Progenitor cell of endocrine pancreas (in vitro differentiated cells): Measurements from ENCODE around the gene LRRC74A. TPM values are rescaled to one million over a fixed set of nuclear protein-coding genes. Genes with fewer than 3 reads are reported as not detected.

Experiments used
- DNase-seq: peaks from one replicate; pipeline ENCODE4 v3.0.0; 2021; ENCODE audit warnings: low spot score; ENCODE audit not compliant: unreplicated experiment
- H3K27ac Mint-ChIP-seq: 2 replicates; pipeline ENCODE4 v1.8.0; 2021; ENCODE audit warnings: mild to moderate bottlenecking, moderate library complexity, mixed read lengths
- H3K27me3 Mint-ChIP-seq: 2 replicates; pipeline ENCODE4 v1.8.0; 2021; ENCODE audit warnings: mixed read lengths
- H3K36me3 Mint-ChIP-seq: 2 replicates; pipeline ENCODE4 v1.8.0; 2022; ENCODE audit warnings: mixed read lengths; ENCODE audit not compliant: insufficient read depth
- H3K4me1 Mint-ChIP-seq: 2 replicates; pipeline ENCODE4 v1.8.0; 2021; ENCODE audit warnings: low read depth, mixed read lengths
- H3K4me3 Mint-ChIP-seq: 2 replicates; pipeline ENCODE4 v1.8.0; 2021; ENCODE audit warnings: low read depth, mild to moderate bottlenecking, moderate library complexity, mixed read lengths
- H3K9me3 Mint-ChIP-seq: 2 replicates; pipeline ENCODE4 v1.8.0; 2021; ENCODE audit warnings: low read depth, mixed read lengths
- CTCF ChIP-seq: fragments of 200-600 bp; sonication (generic); IDR thresholded peaks from one replicate; pipeline ENCODE4 v1.5.0; 2021; ENCODE audit warnings: antibody characterized with exemption, mild to moderate bottlenecking; ENCODE audit not compliant: unreplicated experiment
- total RNA-seq: library from RNA; stranded (reverse); gene quantifications from 2 replicates; pipeline ENCODE4 v1.2.1, GENCODE V29; 2021

LRRC74A gene
- total RNA-seq, 1 donor from 2014 or later, result not detected

- Mint-ChIP-seq H3K27me3 (no peaks in the 10 kb centered on the region), H3K4me3 (no peak overlapping the region), H3K27ac (peak overlapping the region; percentile 87), H3K9me3 (peaks cover 13% of the 10 kb centered on the region), H3K36me3 (peaks cover 5% of the 10 kb centered on the region), H3K4me1 (peaks cover 48% of the 10 kb centered on the region)
- DNase-seq, result no peak
- TF ChIP-seq CTCF, result no peak
Observed at GRCh38 chr14:76836029-76836630, 9.9 kb downstream of the LRRC74A start.

GRCh38 chr14:76837524-76837923 lies 11.3 kb downstream of the LRRC74A start:
- no peak for DNase-seq
- Mint-ChIP-seq H3K4me1 (peaks cover 39% of the 10 kb centered on the region), H3K27me3 (no peaks in the 10 kb centered on the region), H3K9me3 (peaks cover 9% of the 10 kb centered on the region), H3K36me3 (peaks cover 3% of the 10 kb centered on the region), H3K4me3 (no peak overlapping the region), H3K27ac (peak overlapping the region; percentile 48)
- no peak for TF ChIP-seq CTCF

GRCh38 chr14:76842414-76842813 lies 16.2 kb downstream of the LRRC74A start:
- no peak for TF ChIP-seq CTCF
- no peak for DNase-seq
- Mint-ChIP-seq H3K27me3 (no peaks in the 10 kb centered on the region), H3K27ac (no peak overlapping the region), H3K4me1 (peaks cover 7% of the 10 kb centered on the region), H3K9me3 (peaks cover 9% of the 10 kb centered on the region), H3K4me3 (no peak overlapping the region), H3K36me3 (peaks cover 3% of the 10 kb centered on the region)

- H3K36me3 Mint-ChIP-seq, result no peaks in the 10 kb centered on the region
- peaks cover 7% of the 10 kb centered on the region for H3K4me1 Mint-ChIP-seq
- no peak for DNase-seq
- TF ChIP-seq CTCF, result peak; percentile 9
- no peak overlapping the region for H3K4me3 Mint-ChIP-seq
- no peaks in the 10 kb centered on the region for H3K27me3 Mint-ChIP-seq
- H3K9me3 Mint-ChIP-seq, result no peaks in the 10 kb centered on the region
- H3K27ac Mint-ChIP-seq, result no peak overlapping the region
Observed at GRCh38 chr14:76844223-76844622, 18.0 kb downstream of the LRRC74A start.

- Mint-ChIP-seq H3K4me1 (peaks cover 7% of the 10 kb centered on the region), H3K4me3 (no peak overlapping the region), H3K27ac (no peak overlapping the region), H3K36me3 (no peaks in the 10 kb centered on the region), H3K27me3 (no peaks in the 10 kb centered on the region), H3K9me3 (no peaks in the 10 kb centered on the region)
- TF ChIP-seq CTCF, result no peak
- DNase-seq, result no peak
Observed at GRCh38 chr14:76846331-76847047, 20.3 kb downstream of the LRRC74A start.
